AG04450 (cell line): ENCODE measurements around the gene ZNF579. TPM values are rescaled to one million over a fixed set of nuclear protein-coding genes. Genes with fewer than 3 reads are reported as not detected.
A peak's percentile ranks its signal among the peaks of the same experiment; 100 is the strongest.

Experiments
- CTCF ChIA-PET: fragments of 300-600, 350-600 bp; formaldehyde crosslinking; extraction: SDS; loops from one replicate; lab custom pipeline; 2022; ENCODE audit warnings: antibody characterized with exemption, inconsistent platforms; lab: Charles Lee
- POLR2A ChIA-PET: fragments of 350-600 bp; formaldehyde crosslinking; extraction: SDS; loops from one replicate; lab custom pipeline; 2021; ENCODE audit warnings: antibody characterized with exemption, inconsistent platforms; lab: Yijun Ruan, JAX
- DNase-seq: peaks from one replicate; pipeline ENCODE4 v3.0.0-alpha.2; 2011; ENCODE audit warnings: low read depth, low spot score
- H3K27ac ChIP-seq: one replicate; pipeline ENCODE4 v1.5.1; 2012; ENCODE audit warnings: low read depth, low read length, control low read depth
- H3K27me3 ChIP-seq: one replicate; pipeline ENCODE4 v1.6.0; 2012; ENCODE audit warnings: low read length; ENCODE audit not compliant: control insufficient read depth, insufficient read depth
- H3K4me3 ChIP-seq: 2 replicates; pipeline ENCODE4 v1.5.1; 2011; ENCODE audit warnings: mild to moderate bottlenecking, low read depth, low read length, control low read depth
- H3K9me3 ChIP-seq: 2 replicates; pipeline ENCODE4 v1.5.1; 2012; ENCODE audit warnings: low read length; ENCODE audit not compliant: control insufficient read depth, insufficient read depth
- CTCF ChIP-seq: IDR thresholded peaks from 2 replicates; pipeline ENCODE4 v1.5.1; 2011; ENCODE audit warnings: low read depth, low read length, control low read depth, inconsistent platforms
- polyA minus RNA-seq: library from RNA; depleted of rRNA, polyadenylated mRNA; stranded (reverse); fragments of >200 nt; gene quantifications from 2 replicates; pipeline ENCODE4 v1.2.3, GENCODE V29; 2011; rRNA and poly(A)+ RNA removed
- polyA plus RNA-seq: library from polyadenylated mRNA; depleted of rRNA; stranded (reverse); fragments of >200 nt; gene quantifications from 2 replicates; pipeline ENCODE4 v1.2.3, GENCODE V29; 2011; rRNA removed

The ZNF579 gene, protein sequence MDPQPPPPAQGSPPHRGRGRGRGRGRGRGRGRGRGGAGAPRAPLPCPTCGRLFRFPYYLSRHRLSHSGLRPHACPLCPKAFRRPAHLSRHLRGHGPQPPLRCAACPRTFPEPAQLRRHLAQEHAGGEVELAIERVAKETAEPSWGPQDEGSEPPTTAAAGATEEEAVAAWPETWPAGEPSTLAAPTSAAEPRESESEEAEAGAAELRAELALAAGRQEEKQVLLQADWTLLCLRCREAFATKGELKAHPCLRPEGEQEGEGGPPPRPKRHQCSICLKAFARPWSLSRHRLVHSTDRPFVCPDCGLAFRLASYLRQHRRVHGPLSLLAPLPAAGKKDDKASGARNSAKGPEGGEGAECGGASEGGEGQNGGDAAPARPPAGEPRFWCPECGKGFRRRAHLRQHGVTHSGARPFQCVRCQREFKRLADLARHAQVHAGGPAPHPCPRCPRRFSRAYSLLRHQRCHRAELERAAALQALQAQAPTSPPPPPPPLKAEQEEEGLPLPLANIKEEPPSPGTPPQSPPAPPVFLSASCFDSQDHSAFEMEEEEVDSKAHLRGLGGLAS
- polyA plus RNA-seq (4.2 and 5.1 TPM in 2 replicates), polyA minus RNA-seq (4.9 and 11.8 TPM in 2 replicates)

DNA sequence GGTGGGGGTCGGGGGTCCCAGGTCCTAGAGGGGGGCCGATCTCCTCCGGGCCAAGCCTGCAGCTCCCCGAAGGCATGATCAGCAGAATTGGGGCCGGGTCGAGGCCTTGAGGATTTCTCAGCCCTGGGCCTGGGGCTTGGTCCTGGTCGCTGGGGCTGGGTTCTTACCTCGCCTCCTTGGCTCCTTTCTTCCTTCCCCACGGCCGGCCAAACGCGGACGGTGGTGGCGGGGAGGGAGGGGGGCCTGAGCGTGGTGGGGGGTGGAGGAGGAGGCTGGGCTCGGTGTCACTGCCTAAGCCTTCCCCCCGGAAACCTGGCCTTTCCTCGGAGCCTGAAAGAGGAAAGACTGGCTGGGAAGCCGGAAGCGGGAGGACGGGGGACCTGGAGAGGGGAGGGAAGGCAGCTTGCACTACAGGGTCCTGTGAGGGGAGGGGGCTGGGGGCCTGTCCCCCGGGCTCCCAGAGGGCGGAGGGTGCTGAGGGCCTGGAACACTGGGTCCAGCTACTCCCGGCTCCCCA, at the start of gene ZNF579:
TSS of gene ZNF579 (minus strand) at position 221 of the 517 bp plus-strand sequence. CDS start 1,209 bp downstream, outside the sequence.
- POLR2A ChIA-PET = interaction anchor here (0.5 to 3.1 kb wide), 5 partner anchors 19 to 1645 kb away, joined by 3 to 10 read pairs (median 4); partner anchors contain the start of genes FIZ1, SSC5D and ZNF524
- H3K9me3 ChIP-seq = no peaks in the 10 kb centered on the region; the same call in 1 of the 2 replicates
- CTCF ChIA-PET = interaction anchor here (0.9 to 1.7 kb wide), 2 partner anchors 64 to 77 kb away, joined by 4 to 12 read pairs; no protein-coding TSS in a partner anchor
- peak within 1 kb of the TSS; percentile 96 for H3K4me3 ChIP-seq
- TF ChIP-seq CTCF = no peak
- DNase-seq = peak; percentile 78
- no peaks in the 10 kb centered on the region for H3K27me3 ChIP-seq
- peak within 1 kb of the TSS; percentile 73 for H3K27ac ChIP-seq

DNA sequence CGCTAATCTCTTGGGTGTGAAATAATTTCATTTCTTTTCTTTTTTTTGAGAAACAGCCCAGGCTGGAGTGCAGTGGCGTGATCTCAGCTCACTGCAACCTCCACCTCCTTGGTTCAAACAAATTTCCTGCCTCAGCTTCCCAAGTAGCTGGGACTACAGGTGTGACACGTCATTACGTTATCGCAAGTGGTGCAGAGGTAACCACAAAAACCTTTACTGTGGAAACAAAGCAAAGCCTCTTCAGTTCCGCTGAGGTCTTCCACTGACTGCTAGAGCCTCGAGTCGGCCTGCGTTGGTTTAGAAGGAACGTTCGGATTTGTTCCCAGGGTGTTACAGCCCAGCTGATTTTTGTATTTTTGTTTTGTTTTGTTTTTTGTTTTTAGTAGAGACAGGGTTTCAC, 45.7 kb upstream of the ZNF579 start:
- no peak for DNase-seq
- H3K27me3 ChIP-seq = no peaks in the 10 kb centered on the region
- no peak for TF ChIP-seq CTCF
- CTCF ChIA-PET = interaction anchor here (0.8 to 3.4 kb wide), 5 partner anchors 28 to 485 kb away, joined by 3 to 16 read pairs (median 4); no protein-coding TSS in a partner anchor
- no peak overlapping the region for H3K27ac ChIP-seq
- POLR2A ChIA-PET = interaction anchor here (1.0 kb wide), 1 partner anchor 27 kb away, joined by 3 read pairs; the partner anchor contains the start of gene FIZ1
- H3K9me3 ChIP-seq = no peaks in the 10 kb centered on the region; the same call in 1 of the 2 replicates
- no peak overlapping the region for H3K4me3 ChIP-seq

GRCh38 chr19:55625004-55625326, 44.3 kb upstream of the ZNF579 start:
- H3K27ac ChIP-seq = peak overlapping the region; percentile 90
- no peaks in the 10 kb centered on the region for H3K27me3 ChIP-seq
- peak overlapping the region; percentile 77 for H3K4me3 ChIP-seq
- no peak for DNase-seq
- TF ChIP-seq CTCF = no peak
- POLR2A ChIA-PET = interaction anchor here (0.7 to 1.3 kb wide), 16 partner anchors 10 to 366 kb away, joined by 3 to 8 read pairs (median 4); partner anchors contain the start of genes FIZ1, NAT14, PPP6R1 and U2AF2
- no peaks in the 10 kb centered on the region; the same call in 1 of the 2 replicates for H3K9me3 ChIP-seq
- CTCF ChIA-PET = interaction anchor here (0.5 to 3.4 kb wide), 11 partner anchors 8 to 484 kb away, joined by 3 to 17 read pairs (median 6); no protein-coding TSS in a partner anchor

- no peak for TF ChIP-seq CTCF
- CTCF ChIA-PET = interaction anchor here (0.5 to 3.4 kb wide), 11 partner anchors 9 to 484 kb away, joined by 3 to 17 read pairs (median 5); no protein-coding TSS in a partner anchor
- Histone ChIP-seq H3K27ac (peak within 1 kb of the TSS; percentile 90), H3K9me3 (no peaks in the 10 kb centered on the region; the same call in 1 of the 2 replicates), H3K27me3 (no peaks in the 10 kb centered on the region), H3K4me3 (peak within 1 kb of the TSS; percentile 77)
- DNase-seq = peak; percentile 81
- POLR2A ChIA-PET = interaction anchor here (0.6 to 1.3 kb wide), 17 partner anchors 9 to 365 kb away, joined by 3 to 8 read pairs (median 3); partner anchors contain the start of genes FIZ1, NAT14, PPP6R1 and U2AF2
Measured at GRCh38 chr19:55624109-55625003, 43.7 kb upstream of the ZNF579 start, which contains the start of gene ZNF784. Gene ZNF784, minus strand, starts transcription at chr19:55624566. Its CDS starts 5 bp downstream, at chr19:55624561.
